Measurements from ENCODE around the gene WDR47. TPM values are rescaled to one million over a fixed set of nuclear protein-coding genes. Genes with fewer than 3 reads are reported as not detected.

Gene WDR47
- polyA plus RNA-seq, 1 donor from 2014 or later = 3.7 TPM

Other genes with a start within 250 kb of the WDR47 start
- not detected for gene AKNAD1, start 185.0 kb downstream of the WDR47 start, polyA plus RNA-seq
- gene GPSM2, start 165.1 kb downstream of the WDR47 start, polyA plus RNA-seq = 1.5 TPM
- gene CLCC1, start 78.6 kb downstream of the WDR47 start, polyA plus RNA-seq = 10.9 TPM
- 2.7 TPM for gene TAF13, start 33.9 kb upstream of the WDR47 start, polyA plus RNA-seq
- 34.8 TPM for gene TMEM167B, start 48.7 kb upstream of the WDR47 start, polyA plus RNA-seq
- 1.0 TPM for gene ELAPOR1, start 72.0 kb upstream of the WDR47 start, polyA plus RNA-seq
- 127 TPM for gene SARS1, start 171.8 kb upstream of the WDR47 start, polyA plus RNA-seq
- gene CELSR2, start 207.4 kb upstream of the WDR47 start, polyA plus RNA-seq = 0.15 TPM
- gene PSRC1, start 241.0 kb upstream of the WDR47 start, polyA plus RNA-seq = not detected